ENCODE data around the gene SAXO2.
A peak's percentile ranks its signal among the peaks of the same experiment; 100 is the strongest.
"Not testable (repeated sequence)": the region's sequence is repeated elsewhere in the genome, so short reads cannot be mapped to it uniquely, and the experiment has no call there.

SAXO2 gene
- 0.36 to 0.80 (median 0.50) reads per million in 4 donors for total RNA-seq

GRCh38 chr15:82262422-82263026 is at the start of gene SAXO2, which contains the start of gene EFL1:
TSS of gene SAXO2 (plus strand) at chr15:82262818. CDS start at chr15:82262880, 62 bp downstream.
TSS of gene EFL1 (minus strand) at chr15:82262734. CDS start at chr15:82261778, 956 bp downstream.
- DNase-seq, result peak; percentile 76 to 89 (median 87)

GRCh38 chr15:82216092-82216491 is 46.5 kb upstream of the SAXO2 start:
- not testable (repeated sequence) for DNase-seq

GRCh38 chr15:82221535-82221934 is 41.1 kb upstream of the SAXO2 start:
- peak in 1 of 5 donors; percentile 5 for DNase-seq

GRCh38 chr15:82228750-82229149 is 33.9 kb upstream of the SAXO2 start:
- DNase-seq, result peak in 1 of 5 donors; percentile 14

GRCh38 chr15:82231233-82231632 is 31.4 kb upstream of the SAXO2 start:
- no peak for DNase-seq

- no peak for DNase-seq
Observed at GRCh38 chr15:82231842-82232241, 30.8 kb upstream of the SAXO2 start.

GRCh38 chr15:82237944-82238534 is 24.6 kb upstream of the SAXO2 start:
- not testable (repeated sequence) for DNase-seq

- DNase-seq, result no peak
Observed at GRCh38 chr15:82239685-82240391, 22.8 kb upstream of the SAXO2 start.

- DNase-seq, result not testable (repeated sequence)
Observed at GRCh38 chr15:82241836-82242499, 20.6 kb upstream of the SAXO2 start.

- DNase-seq, result not testable (repeated sequence)
Observed at GRCh38 chr15:82243644-82244043, 19.0 kb upstream of the SAXO2 start.

- peak in 1 of 5 donors; percentile 15 for DNase-seq
Observed at GRCh38 chr15:82245956-82246355, 16.7 kb upstream of the SAXO2 start.

GRCh38 chr15:82248261-82248660 is 14.4 kb upstream of the SAXO2 start:
- DNase-seq, result not testable (repeated sequence)

GRCh38 chr15:82261566-82262421 is 824 bp upstream of the SAXO2 start:
- DNase-seq, result peak in 1 of 5 donors; percentile 38

GRCh38 chr15:82263350-82263749 is 732 bp downstream of the SAXO2 start:
- DNase-seq, result no peak

- not testable (repeated sequence) for DNase-seq
Observed at GRCh38 chr15:82267137-82267536, 4.5 kb downstream of the SAXO2 start.

- DNase-seq, result not testable (repeated sequence)
Observed at GRCh38 chr15:82268454-82268853, 5.8 kb downstream of the SAXO2 start.

- DNase-seq, result no peak
Observed at GRCh38 chr15:82272154-82272553, 9.5 kb downstream of the SAXO2 start.

GRCh38 chr15:82275410-82275809 is 12.8 kb downstream of the SAXO2 start:
- DNase-seq, result no peak

- DNase-seq, result not testable (repeated sequence)
Observed at GRCh38 chr15:82281276-82281675, 18.7 kb downstream of the SAXO2 start.

GRCh38 chr15:82282386-82282785 is 19.8 kb downstream of the SAXO2 start:
- DNase-seq, result not testable (repeated sequence)

- DNase-seq, result not testable (repeated sequence)
Observed at GRCh38 chr15:82284381-82284780, 21.8 kb downstream of the SAXO2 start.

- DNase-seq, result peak in 1 of 5 donors; percentile 35
Observed at GRCh38 chr15:82286475-82286874, 23.9 kb downstream of the SAXO2 start.

Measured in T-helper 1 cell (primary cell).